ENCODE data around the gene TMEM139.

The TMEM139 gene

DNA sequence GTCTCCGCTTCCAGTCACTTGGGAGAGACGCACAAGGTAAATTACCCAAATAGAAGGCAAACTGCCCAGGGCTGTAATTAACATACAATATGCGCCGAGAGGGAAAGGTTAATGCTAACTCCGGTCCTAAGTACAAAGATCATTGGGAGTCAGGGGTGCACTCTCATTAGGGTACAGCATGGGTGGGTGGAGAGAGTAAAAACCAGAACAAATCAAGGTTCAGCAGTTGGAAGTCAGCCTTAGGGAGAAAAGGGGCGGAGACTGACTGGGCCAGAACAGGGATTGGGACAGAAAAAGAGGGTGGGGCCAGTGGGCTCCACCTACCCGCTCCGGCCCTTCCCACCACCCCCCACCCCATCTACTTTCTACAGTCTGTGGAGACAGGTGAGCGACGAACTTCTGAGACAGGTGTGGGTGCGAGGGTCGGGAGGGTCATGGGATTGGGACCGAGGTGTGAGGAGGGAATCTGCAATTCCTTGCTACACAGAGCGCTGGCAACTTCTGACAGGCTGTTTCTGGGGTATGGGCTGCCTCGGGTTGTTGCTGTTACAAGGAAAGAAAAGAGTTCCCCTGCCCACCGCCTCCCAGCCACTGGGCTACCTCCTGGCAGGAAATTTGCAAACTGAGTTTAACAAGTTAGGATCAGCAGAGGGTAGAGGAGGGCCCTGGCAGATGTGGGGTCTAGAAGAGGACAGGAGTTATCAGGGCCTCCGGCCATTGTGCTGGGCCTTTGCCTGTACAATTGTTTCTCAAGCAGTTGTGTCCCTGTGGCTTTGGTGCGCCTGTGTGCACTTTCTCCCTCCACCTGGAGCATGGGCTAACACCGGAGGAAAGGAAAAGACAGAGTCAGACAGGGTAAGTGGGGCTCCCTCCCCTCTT lies at the start of gene TMEM139:
Gene TMEM139 (plus strand): TSS at position 368 of the 879 bp plus-strand sequence. CDS start 1,000 bp downstream, outside the sequence.
- DNase-seq: no peak

DNA sequence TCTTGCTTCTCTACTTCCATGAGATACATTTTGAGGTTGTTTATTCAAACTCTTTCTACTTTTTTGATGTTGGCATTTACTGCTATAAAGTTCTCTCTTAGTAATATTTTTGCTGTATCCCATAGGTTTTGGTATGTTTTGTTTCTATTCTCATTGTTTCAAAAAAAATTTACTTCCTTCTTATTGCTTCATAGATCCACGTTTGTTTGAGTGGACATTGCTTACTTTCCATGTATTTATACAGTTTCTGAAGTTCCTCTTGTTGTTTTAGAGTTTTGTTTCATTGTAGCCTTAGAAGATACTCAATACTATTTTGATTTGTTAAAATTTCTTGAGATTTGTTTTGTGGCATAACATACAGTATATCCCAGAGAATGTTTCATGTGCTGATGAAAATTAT lies 49.2 kb upstream of the TMEM139 start:
- DNase-seq: no peak

DNA sequence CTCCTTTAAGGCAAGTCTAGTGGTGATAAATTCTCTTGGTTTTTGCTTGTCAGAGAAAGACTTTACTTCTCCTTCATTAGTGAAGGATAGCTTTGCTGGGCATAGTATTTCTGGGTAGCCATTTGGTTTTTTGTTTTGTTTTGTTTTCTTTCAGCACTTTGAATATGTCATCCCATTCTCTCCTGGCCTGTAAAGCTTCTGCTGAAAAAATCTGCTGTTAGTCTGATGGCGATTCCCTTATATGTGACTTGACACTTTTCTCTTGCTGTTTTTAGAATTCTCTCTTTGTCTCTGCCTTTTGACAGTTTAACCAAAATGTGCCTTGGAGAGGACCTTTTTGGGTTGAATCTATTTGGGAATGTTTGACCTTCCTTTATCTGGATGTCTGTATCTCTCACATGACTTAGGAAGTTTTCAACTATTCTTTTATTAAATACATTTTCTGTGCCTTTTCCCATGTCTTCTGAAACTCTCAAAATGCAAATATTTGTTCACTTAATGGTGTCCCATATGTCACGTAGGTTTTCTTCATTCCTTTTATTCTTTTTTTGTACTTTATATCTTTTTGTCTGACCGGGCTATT lies 48.3 kb upstream of the TMEM139 start:
- DNase-seq: no peak

DNA sequence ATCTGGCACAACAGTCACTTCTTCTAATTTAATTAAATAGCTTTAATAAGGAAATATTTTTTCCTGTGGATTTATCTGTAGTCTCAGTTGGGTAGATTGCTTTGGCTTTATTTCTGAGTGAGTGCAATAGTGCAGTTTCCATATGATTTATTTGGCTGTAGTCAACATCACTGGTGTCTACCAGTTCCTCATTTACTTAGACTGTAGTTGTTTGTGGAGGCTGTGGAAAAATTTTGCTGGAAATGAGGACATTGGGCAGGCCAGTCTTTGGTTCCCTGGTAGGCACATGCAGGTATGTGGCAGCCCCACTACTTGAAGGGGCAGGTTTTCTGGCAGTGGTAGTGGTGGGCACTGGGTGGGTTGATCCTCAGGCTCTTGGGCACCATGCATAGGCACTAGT lies 47.4 kb upstream of the TMEM139 start:
- no peak for DNase-seq

- no peak for DNase-seq
These were observed 46.3 kb upstream of the TMEM139 start for GRCh38 chr7:143238289-143238980.

- no peak for DNase-seq
These were observed 44.9 kb upstream of the TMEM139 start for GRCh38 chr7:143239813-143240212.

DNA sequence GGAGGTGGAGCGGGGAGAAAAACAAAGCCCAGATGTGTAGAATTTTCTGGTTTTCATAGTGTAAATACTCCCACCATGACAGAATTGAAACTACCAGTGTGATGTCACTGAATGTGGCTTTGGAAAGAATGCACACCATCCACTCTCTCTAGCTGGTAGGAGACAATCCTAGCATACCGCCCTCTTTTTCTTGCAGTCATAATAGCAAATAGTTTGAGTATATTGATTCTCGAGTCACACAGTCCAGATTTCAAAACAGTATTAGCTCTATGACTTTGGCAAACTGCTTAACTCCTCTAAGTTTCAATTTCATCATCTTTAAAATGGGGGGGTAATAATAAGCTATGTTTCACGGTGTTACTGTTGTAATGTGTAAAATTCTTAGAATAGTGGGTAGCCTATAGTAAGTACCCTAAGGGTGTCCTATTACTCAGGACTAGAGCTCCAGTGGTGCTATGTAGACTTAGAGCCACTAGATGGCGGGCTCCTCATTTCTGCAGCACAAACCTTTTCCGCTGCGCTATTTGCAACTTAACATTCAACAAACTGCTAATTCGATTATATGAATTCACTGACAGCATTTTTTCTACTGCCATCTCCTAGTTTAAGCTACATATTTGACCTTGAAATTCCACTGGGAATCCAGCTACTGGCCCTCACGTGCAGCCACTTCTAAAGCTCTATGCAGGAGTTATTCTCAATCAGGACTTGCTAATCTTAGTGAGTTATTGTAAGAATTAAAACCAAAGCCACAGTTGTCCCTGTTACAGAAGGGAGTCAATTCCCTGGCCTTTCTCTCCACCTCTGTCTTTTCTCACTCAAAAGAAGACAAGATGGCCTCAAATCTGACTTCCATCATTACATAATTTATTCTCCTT lies 44.2 kb upstream of the TMEM139 start:
- peak; percentile 81 to 86 for DNase-seq

DNA sequence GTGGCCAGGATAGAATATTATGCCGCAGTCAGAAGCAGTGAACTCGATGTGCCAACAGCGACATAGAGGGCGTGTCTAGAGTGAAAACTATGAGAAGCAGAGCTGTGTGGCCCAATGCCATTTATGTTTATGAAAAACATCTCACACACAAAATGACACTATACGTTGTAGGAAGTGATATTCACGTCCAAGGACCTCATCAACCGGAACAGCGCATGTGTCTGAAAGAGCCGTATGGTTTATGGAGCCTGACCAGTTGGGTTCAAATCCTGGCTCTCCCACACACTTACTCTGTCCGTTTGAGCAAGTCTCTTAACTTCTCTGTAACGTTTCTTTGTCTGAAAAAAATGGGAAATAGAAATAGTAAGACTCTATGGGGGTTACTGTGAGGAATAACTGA lies 42.5 kb upstream of the TMEM139 start:
- no peak for DNase-seq

- no peak for DNase-seq
These were observed 41.6 kb upstream of the TMEM139 start for GRCh38 chr7:143243111-143243510.

DNA sequence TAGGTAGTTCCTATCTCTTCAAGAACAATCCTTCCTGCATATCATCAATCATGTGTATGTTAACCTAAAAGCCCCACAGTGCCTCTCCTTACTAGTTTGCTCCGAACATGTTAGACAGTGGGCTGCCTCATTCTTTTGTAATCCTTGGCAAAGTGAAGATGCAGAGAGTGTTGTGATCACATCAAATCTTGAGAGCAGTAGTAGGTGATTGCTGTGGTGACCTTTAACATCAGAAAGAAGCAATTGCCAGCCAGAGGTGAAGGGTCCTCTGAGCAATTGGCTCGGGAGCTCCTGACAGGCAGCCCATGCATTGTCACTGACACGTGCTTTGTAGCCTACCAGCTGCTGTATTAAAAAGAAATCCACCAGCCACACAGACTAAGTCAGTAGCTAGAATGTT lies 41.1 kb upstream of the TMEM139 start:
- DNase-seq: no peak

DNA sequence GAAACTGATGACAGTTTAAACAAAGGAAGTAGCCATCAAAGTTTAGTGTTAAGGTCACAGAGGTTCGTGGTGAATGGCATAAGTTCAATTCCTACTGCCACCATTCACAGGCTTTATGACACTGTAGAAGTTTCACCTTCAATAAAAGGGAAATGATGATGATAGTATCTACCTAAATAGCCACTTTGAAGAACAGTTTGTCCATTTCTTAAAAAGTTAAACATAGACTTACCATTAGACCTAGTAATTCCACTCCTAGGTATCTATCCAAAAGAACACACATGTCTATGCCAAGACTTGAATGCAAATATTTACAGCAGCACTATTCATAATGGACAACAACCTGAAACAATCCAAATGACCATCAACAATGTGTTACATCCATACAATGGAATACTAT lies 40.4 kb upstream of the TMEM139 start:
- no peak for DNase-seq

- DNase-seq: no peak
These were observed 39.6 kb upstream of the TMEM139 start for GRCh38 chr7:143245123-143245522.

DNA sequence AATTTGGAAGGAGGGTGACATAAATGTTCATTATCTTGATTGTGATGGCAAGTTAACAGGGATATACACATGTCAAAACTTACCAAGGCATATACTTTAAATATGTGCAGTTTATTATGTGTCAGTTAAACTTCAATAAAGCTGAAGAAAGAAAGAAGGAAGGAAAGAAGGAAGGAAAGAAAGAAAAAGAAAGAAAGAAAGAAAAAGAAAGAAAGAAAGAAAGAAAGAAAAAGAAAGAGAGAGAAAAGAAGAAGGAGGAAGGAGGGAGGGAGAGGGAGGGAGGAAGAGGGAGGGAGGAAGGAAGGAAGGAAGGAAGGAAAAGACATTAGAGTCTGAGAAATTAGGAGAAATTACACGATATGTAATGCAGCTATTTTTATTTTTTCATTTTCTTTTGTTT lies 37.4 kb upstream of the TMEM139 start:
- DNase-seq: no peak

- DNase-seq: no peak
These were observed 35.9 kb upstream of the TMEM139 start for GRCh38 chr7:143248761-143249354.

GRCh38 chr7:143250199-143250598 lies 34.6 kb upstream of the TMEM139 start:
- DNase-seq: no peak

GRCh38 chr7:143250822-143251221 lies 33.9 kb upstream of the TMEM139 start:
- peak in 1 of 2 donors; percentile 72 for DNase-seq

- peak in 1 of 2 donors; percentile 49 for DNase-seq
These were observed 32.8 kb upstream of the TMEM139 start for GRCh38 chr7:143252006-143252405.

DNA sequence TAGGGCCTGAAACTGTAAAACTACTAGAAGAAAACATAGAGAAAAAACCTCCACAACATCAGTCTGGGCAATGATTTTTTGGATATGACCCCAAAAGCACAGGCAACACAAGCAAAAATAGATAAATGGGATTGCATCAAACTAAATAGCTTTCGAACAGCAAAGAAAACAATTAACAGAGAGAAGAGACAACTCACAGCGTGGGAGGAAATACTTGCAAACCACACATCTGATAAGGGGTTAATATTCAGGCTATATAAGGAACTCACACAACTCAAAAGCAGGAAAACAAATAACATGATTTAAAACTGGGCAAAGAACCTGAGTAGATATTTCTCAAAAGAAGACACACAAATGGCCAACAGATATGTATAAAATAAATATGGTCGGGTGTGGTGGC lies 29.2 kb upstream of the TMEM139 start:
- no peak for DNase-seq

- no peak for DNase-seq
These were observed 28.4 kb upstream of the TMEM139 start for GRCh38 chr7:143256325-143256724.

DNA sequence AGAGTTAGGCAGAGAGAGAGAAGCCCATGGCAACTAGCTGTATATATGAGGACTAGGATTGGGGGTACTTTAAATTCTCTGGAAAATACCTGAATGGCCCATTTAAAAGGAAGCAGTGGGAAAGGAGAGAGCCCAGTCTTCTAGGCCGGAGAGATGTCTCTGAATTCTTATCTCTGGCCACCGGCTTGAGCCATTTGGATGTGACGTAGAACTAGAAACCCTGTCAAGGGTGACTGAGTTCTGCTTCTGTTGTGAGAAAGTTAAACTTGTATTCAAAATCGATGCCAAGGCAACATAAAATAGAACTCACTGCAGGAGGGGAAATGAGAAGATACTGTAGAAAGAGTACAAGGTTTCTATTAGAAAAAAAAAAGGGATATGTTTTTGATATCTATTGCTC lies 27.8 kb upstream of the TMEM139 start:
- peak in 1 of 2 donors; percentile 32 for DNase-seq

DNA sequence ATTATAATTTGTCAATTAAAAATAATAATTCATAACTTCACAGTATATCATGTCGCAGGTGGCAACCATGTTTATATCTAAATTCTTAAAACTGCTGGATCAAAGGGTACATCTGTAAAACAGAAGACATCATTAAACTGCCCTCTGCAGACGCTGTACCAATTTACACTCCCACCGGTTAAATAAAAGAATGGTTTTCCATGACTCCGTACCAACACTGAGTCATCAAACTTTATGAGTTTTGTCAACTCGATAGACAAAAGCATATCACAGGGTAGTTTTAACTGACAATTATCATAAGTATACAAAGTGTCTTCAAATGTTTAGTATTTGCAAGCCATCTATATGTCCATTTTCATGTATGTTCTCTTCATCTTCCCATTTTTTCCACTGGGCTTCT lies 27.3 kb upstream of the TMEM139 start:
- DNase-seq: no peak

DNA sequence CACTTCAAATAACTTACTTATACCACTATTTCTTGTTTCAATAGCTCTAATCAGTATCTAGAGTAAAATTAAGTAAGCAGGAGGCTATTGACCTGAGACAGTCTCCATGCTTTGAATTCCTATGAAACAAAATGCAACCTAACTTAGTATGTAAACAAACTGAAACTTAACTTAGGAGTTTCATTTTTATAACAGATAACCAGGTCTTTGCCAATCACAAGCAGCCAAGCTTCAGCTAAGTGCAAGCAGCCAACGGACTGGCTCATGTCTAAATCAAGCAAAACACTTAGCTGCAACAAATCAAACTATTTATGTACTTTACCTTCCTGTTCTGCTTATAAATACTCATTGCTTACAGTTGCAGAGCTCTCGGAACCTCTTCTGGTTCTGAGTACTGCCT lies 25.9 kb upstream of the TMEM139 start:
- peak; percentile 35 to 51 for DNase-seq
